Keratinocyte (primary cell): ENCODE results near the gene TAF1A. TPM values are rescaled to one million over a fixed set of nuclear protein-coding genes. Genes with fewer than 3 reads are reported as not detected.

Source experiments
- DNase-seq: peaks from one replicate; pipeline ENCODE4 v3.0.0-alpha.2; 2011; ENCODE audit warnings: low read depth, missing footprints, low spot score
- FAIRE-seq: peaks from 2 replicates; lab custom pipeline; 2011; peaks lifted over from hg19 to GRCh38; lab: Jason Lieb, UNC
- H2AFZ ChIP-seq: 2 replicates; pipeline ENCODE4 v1.6.0; 2012; ENCODE audit warnings: low read length, control low read depth, inconsistent platforms; ENCODE audit not compliant: control insufficient read depth
- H3K27ac ChIP-seq: 2 replicates; pipeline ENCODE4 v1.5.1; 2011; ENCODE audit warnings: low read length; ENCODE audit not compliant: control insufficient read depth, insufficient read depth
- H3K27me3 ChIP-seq: 3 replicates; pipeline ENCODE4 v1.6.0; 2011; ENCODE audit warnings: low read length; ENCODE audit not compliant: control insufficient read depth, insufficient read depth; ENCODE audit errors: extremely low read depth
- H3K36me3 ChIP-seq, 2 experiments: 2 replicates in 1 of 2; 3 replicates in 1 of 2; pipeline ENCODE4 v1.5.1; 2011; ENCODE audit warnings: low read length in 2 of 2, mild to moderate bottlenecking in 1 of 2; ENCODE audit not compliant: control insufficient read depth in 2 of 2, insufficient read depth in 2 of 2; ENCODE audit errors: extremely low read depth in 1 of 2
- H3K4me1 ChIP-seq: 3 replicates; pipeline ENCODE4 v1.5.1; 2011; ENCODE audit warnings: low read length; ENCODE audit not compliant: control insufficient read depth, insufficient read depth; ENCODE audit errors: extremely low read depth
- H3K4me2 ChIP-seq: 3 replicates; pipeline ENCODE4 v1.6.0; 2011; ENCODE audit warnings: low read depth, low read length; ENCODE audit not compliant: control insufficient read depth, insufficient read depth; ENCODE audit errors: extremely low read depth
- H3K4me3 ChIP-seq, 3 experiments: fragments of 200-600 bp in 1 of 3; sonication (generic) in 1 of 3; 2 replicates in 2 of 3; 3 replicates in 1 of 3; pipeline ENCODE4 v1.5.1; 2011 to 2016; ENCODE audit warnings: low read length in 3 of 3, mild to moderate bottlenecking in 3 of 3, control low read depth in 2 of 3, inconsistent platforms in 1 of 3, low read depth in 1 of 3, mixed read lengths in 1 of 3, mixed run types in 1 of 3, moderate library complexity in 1 of 3; ENCODE audit not compliant: control insufficient read depth in 2 of 3, insufficient read depth in 2 of 3; ENCODE audit errors: extremely low read depth in 1 of 3
- H3K79me2 ChIP-seq: 2 replicates; pipeline ENCODE4 v1.6.0; 2012; ENCODE audit warnings: low read length; ENCODE audit not compliant: control insufficient read depth, insufficient read depth
- H3K9ac ChIP-seq: 3 replicates; pipeline ENCODE4 v1.6.0; 2011; ENCODE audit warnings: low read length; ENCODE audit not compliant: control insufficient read depth, insufficient read depth; ENCODE audit errors: extremely low read depth
- H3K9me1 ChIP-seq: 3 replicates; pipeline ENCODE4 v1.6.0; 2011; ENCODE audit warnings: low read length; ENCODE audit not compliant: control insufficient read depth, insufficient read depth; ENCODE audit errors: extremely low read depth
- H3K9me3 ChIP-seq: 2 replicates; pipeline ENCODE4 v1.5.1; 2012; ENCODE audit warnings: low read depth, low read length; ENCODE audit not compliant: control insufficient read depth
- H4K20me1 ChIP-seq: 3 replicates; pipeline ENCODE4 v1.6.0; 2011; ENCODE audit warnings: low read length; ENCODE audit not compliant: control insufficient read depth, insufficient read depth; ENCODE audit errors: extremely low read depth
- EZH2 ChIP-seq: IDR thresholded peaks from one replicate; pipeline ENCODE4 v1.6.1; 2012; ENCODE audit warnings: inconsistent platforms, mild to moderate bottlenecking, low read length, moderate library complexity
- dilution Hi-C: fragments of 300-500 bp; cut with MboI; formaldehyde crosslinking; loops from one replicate; pipeline ENCODE4 v1.7.0; 2020; ENCODE audit warnings: low sequenced_read_pairs; ENCODE audit not compliant: extremely low pct_ligation_motif_present
- polyA plus RNA-seq, 5 experiments: library from polyadenylated mRNA; depleted of rRNA in 3 of 5; stranded (reverse) in 3 of 5; stranded (forward) in 1 of 5; unstranded in 1 of 5; fragments of >200 nt; gene quantifications; 1 replicate in 1 of 5; 2 replicates in 3 of 5; 3 replicates in 1 of 5; pipeline versions ENCODE4 v1.2.1 to v1.2.3, GENCODE V29; 2011 to 2012; ENCODE audit warnings: missing spikeins in 2 of 5, low read depth in 1 of 5, low replicate concordance in 1 of 5
- TF ChIP-seq, protein P1 (sequence below), 3 experiments: IDR thresholded peaks in 1 of 3; conservative IDR thresholded peaks in 1 of 3; optimal IDR thresholded peaks in 1 of 3; 2 replicates in 2 of 3; 3 replicates in 1 of 3; pipeline versions ENCODE3 to v1.5.1; 2011; ENCODE audit warnings: low read length in 3 of 3, mild to moderate bottlenecking in 3 of 3, moderate library complexity in 2 of 3, control low read depth in 1 of 3, inconsistent platforms in 1 of 3; ENCODE audit not compliant: insufficient read depth in 2 of 3; ENCODE audit errors: extremely low read depth in 1 of 3

The TAF1A gene
- polyA plus RNA-seq, 1 donor (not counting 4 experiments of a cell fraction or from before 2014, with no cell fraction given): 7.2 TPM

GRCh38 chr1:222583079-222583478 lies 6.7 kb downstream of the TAF1A start:
- Histone ChIP-seq H3K4me3 (no peak overlapping the region), H3K27me3 (no peaks in the 10 kb centered on the region), H3K36me3 (peaks cover 4 to 11% of the 10 kb centered on the region in 2 experiments), H2AFZ (no peak overlapping the region), H3K27ac (no peak overlapping the region), H4K20me1 (no peaks in the 10 kb centered on the region), H3K9ac (no peak overlapping the region), H3K79me2 (peaks cover 9% of the 10 kb centered on the region), H3K9me3 (no peaks in the 10 kb centered on the region), H3K9me1 (no peaks in the 10 kb centered on the region), H3K4me2 (no peak overlapping the region), H3K4me1 (peaks cover 21% of the 10 kb centered on the region)
- dilution Hi-C loops: no loop called here
- no peak for FAIRE-seq
- TF ChIP-seq, protein P1, sequence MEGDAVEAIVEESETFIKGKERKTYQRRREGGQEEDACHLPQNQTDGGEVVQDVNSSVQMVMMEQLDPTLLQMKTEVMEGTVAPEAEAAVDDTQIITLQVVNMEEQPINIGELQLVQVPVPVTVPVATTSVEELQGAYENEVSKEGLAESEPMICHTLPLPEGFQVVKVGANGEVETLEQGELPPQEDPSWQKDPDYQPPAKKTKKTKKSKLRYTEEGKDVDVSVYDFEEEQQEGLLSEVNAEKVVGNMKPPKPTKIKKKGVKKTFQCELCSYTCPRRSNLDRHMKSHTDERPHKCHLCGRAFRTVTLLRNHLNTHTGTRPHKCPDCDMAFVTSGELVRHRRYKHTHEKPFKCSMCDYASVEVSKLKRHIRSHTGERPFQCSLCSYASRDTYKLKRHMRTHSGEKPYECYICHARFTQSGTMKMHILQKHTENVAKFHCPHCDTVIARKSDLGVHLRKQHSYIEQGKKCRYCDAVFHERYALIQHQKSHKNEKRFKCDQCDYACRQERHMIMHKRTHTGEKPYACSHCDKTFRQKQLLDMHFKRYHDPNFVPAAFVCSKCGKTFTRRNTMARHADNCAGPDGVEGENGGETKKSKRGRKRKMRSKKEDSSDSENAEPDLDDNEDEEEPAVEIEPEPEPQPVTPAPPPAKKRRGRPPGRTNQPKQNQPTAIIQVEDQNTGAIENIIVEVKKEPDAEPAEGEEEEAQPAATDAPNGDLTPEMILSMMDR (optimal IDR thresholded peaks at IDR 0.05 in 1 of 3, IDR thresholded peaks at IDR 0.05 in 1 of 3, conservative IDR thresholded peaks at IDR 0.05 in 1 of 3; ENCODE audit: extremely low read depth in 1 of 3, insufficient read depth in 2 of 3, low read length in 3 of 3): no peak
- no peak for TF ChIP-seq EZH2
- no peak for DNase-seq

DNA sequence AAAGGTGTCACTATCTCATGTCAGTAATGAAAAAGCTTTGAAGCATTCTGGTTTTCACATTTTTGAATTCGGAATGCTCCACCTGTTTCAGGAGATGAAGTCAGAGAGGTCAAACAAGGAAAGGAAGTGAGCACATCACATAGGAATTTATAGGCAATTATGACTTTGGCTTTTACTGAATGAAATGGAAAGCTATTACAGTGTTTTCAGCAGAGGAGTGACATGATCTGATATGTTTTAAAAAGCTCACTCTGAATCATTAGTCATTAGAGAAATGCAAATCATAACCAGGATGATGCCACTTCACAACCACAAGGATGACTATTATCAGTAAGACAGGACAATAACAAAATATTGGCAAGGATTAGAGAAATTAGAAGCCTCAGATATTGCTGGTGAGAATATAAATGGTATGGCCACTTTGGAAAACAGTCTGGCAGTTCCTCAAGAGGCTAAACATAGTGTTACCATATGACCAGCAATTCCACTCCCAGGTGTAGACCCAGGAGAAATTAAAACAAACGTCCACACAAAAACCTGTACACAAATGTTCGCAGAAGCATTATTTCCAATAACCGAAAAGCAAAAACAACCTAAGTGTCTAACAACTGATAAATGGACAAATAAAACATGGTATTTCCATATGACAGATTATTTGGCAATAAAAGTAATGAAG lies 7.5 kb downstream of the TAF1A start:
- H3K79me2 ChIP-seq: peaks cover 9% of the 10 kb centered on the region
- no peak for TF ChIP-seq EZH2
- TF ChIP-seq, protein P1 (optimal IDR thresholded peaks at IDR 0.05 in 1 of 3, IDR thresholded peaks at IDR 0.05 in 1 of 3, conservative IDR thresholded peaks at IDR 0.05 in 1 of 3; ENCODE audit: extremely low read depth in 1 of 3, insufficient read depth in 2 of 3, low read length in 3 of 3): no peak
- H3K9me3 ChIP-seq: no peaks in the 10 kb centered on the region
- dilution Hi-C loops: no loop called here
- peak overlapping the region; percentile 61 for H3K27ac ChIP-seq
- H3K4me1 ChIP-seq: peaks cover 21% of the 10 kb centered on the region
- H3K9me1 ChIP-seq: no peaks in the 10 kb centered on the region
- H3K4me2 ChIP-seq: peak overlapping the region; percentile 65
- FAIRE-seq: peak; percentile 77
- H3K9ac ChIP-seq: no peak overlapping the region
- H3K4me3 ChIP-seq: no peak overlapping the region
- peak; percentile 69 for DNase-seq
- peaks cover 4 to 11% of the 10 kb centered on the region in 2 experiments for H3K36me3 ChIP-seq
- no peak overlapping the region for H2AFZ ChIP-seq
- no peaks in the 10 kb centered on the region for H4K20me1 ChIP-seq
- no peaks in the 10 kb centered on the region for H3K27me3 ChIP-seq
